Thyroid gland (tissue), 4 donors: Measurements from ENCODE around the gene C7orf57. TPM values are rescaled to one million over a fixed set of nuclear protein-coding genes. Genes with fewer than 3 reads are reported as not detected.

ENCODE experiments used
- DNase-seq, 2 donors: peaks; one replicate each; pipeline ENCODE4 v3.0.0-alpha.2; 2019
- H3K27ac ChIP-seq, 3 donors: fragments of 200-600 bp; sonication (generic); 1 replicate in 2 of 3; 2 replicates in 1 of 3; pipeline ENCODE4 v1.5.1; 2016 to 2019; ENCODE audit warnings: mild to moderate bottlenecking in 1 of 3, moderate library complexity in 1 of 3
- H3K27me3 ChIP-seq: fragments of 200-600 bp; sonication (generic); one replicate; pipeline ENCODE4 v1.5.1; 2019
- H3K36me3 ChIP-seq, 2 donors: fragments of 200-600 bp; sonication (generic); one replicate each; pipeline ENCODE4 v1.5.1; 2016 to 2019
- H3K4me1 ChIP-seq, 2 donors: fragments of 200-600 bp; sonication (generic); one replicate each; pipeline ENCODE4 v1.5.1; 2017 to 2019
- H3K4me3 ChIP-seq, 3 donors: fragments of 200-600 bp; sonication (generic); replicated peaks in 1 of 3; 1 replicate in 2 of 3; 2 replicates in 1 of 3; pipeline ENCODE4 v1.5.1; 2016; ENCODE audit warnings: mild to moderate bottlenecking in 1 of 3
- H3K9me3 ChIP-seq: fragments of 200-600 bp; sonication (generic); one replicate; pipeline ENCODE4 v1.5.1; 2017
- POLR2A ChIP-seq, 2 donors: fragments of 450-650 bp; IDR thresholded peaks; one replicate each; pipeline ENCODE4 v1.6.1; 2017; ENCODE audit warnings: antibody characterized with exemption in 2 of 2, mild to moderate bottlenecking in 2 of 2, moderate library complexity in 1 of 2
- whole genome bisulfite sequencing, 2 donors: methylation state at CpG; one replicate each; pipeline ENCODE4 v1.1.5; 2017; 5-methylcytosine and 5-hydroxymethylcytosine counted together
- intact Hi-C: fragments of 100-400 bp; cut with DNase I; formaldehyde crosslinking; loops from one replicate; pipeline ENCODE4 v1.15.1; 2023
- total RNA-seq, 4 donors: library from RNA; depleted of rRNA; stranded (reverse); fragments of >200 nt; gene quantifications; one replicate each; pipeline ENCODE4 v1.2.3, GENCODE V29; 2016
- TF ChIP-seq, protein P1 (sequence below), 6 experiments: fragments of 200-600 bp in 3 of 6; fragments of 450-650 bp in 3 of 6; sonication (generic) in 3 of 6; IDR thresholded peaks; one replicate each; pipeline ENCODE4 v1.5.1; 2016 to 2019; ENCODE audit warnings: antibody characterized with exemption in 6 of 6, mild to moderate bottlenecking in 2 of 6, inconsistent platforms in 1 of 6, moderate library complexity in 1 of 6

C7orf57 gene
- total RNA-seq, 4 donors from 2014 or later = not detected

DNA sequence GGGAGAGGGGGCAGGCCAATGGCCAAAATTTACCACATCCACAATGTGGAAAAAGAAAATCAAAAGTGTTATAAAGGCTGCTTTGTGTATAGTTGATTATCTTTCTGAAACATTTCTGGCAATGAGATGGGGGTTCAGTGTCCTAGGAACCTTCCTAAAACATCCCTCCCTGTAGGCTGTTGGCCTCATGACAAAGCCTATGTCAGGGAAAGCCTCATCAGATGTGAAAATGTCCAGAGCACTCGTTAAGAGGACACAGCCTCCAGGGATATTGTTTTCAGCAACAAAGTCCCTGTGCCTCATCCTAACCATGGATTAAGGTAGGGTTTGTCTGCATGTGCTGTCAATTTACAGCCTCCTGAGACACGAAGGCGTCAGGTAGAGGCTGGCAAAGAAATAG lies 23.4 kb upstream of the C7orf57 start:
- WGBS, 2 donors = 77 to 86% methylated on average over 3 of the region's 3 CpGs
- no peaks in the 10 kb centered on the region for H3K36me3 ChIP-seq
- intact Hi-C loops = no loop called here
- H3K27ac ChIP-seq = no peak overlapping the region
- no peaks in the 10 kb centered on the region for H3K27me3 ChIP-seq
- no peaks in the 10 kb centered on the region for H3K9me3 ChIP-seq
- DNase-seq = no peak
- no peaks in the 10 kb centered on the region for H3K4me1 ChIP-seq
- no peak for TF ChIP-seq POLR2A (IDR thresholded peaks at IDR 0.05)
- TF ChIP-seq, protein P1, sequence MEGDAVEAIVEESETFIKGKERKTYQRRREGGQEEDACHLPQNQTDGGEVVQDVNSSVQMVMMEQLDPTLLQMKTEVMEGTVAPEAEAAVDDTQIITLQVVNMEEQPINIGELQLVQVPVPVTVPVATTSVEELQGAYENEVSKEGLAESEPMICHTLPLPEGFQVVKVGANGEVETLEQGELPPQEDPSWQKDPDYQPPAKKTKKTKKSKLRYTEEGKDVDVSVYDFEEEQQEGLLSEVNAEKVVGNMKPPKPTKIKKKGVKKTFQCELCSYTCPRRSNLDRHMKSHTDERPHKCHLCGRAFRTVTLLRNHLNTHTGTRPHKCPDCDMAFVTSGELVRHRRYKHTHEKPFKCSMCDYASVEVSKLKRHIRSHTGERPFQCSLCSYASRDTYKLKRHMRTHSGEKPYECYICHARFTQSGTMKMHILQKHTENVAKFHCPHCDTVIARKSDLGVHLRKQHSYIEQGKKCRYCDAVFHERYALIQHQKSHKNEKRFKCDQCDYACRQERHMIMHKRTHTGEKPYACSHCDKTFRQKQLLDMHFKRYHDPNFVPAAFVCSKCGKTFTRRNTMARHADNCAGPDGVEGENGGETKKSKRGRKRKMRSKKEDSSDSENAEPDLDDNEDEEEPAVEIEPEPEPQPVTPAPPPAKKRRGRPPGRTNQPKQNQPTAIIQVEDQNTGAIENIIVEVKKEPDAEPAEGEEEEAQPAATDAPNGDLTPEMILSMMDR (IDR thresholded peaks at IDR 0.05) = no peak
- H3K4me3 ChIP-seq = no peak overlapping the region

DNA sequence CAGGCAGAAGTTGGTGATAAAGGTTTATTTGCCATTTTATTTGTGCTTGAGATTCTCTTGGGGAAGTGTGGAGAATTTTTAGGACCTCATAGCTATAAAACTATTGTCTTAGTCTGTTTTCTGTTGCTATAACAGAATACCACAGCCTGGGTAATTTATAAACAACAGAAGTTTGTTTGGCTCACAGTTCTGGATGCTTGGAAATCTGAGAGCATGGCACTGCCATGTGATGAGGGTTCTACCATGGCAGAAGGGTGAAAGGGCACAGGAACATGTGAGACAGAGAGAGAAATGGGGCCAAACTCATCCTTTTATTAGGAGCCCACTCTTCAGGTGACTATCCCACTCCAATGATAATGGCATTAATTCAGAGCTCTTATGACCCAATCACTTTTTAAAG lies 18.7 kb upstream of the C7orf57 start:
- Histone ChIP-seq H3K36me3 (no peaks in the 10 kb centered on the region), H3K4me3 (no peak overlapping the region), H3K27ac (no peak overlapping the region), H3K9me3 (no peaks in the 10 kb centered on the region), H3K4me1 (no peaks in the 10 kb centered on the region), H3K27me3 (no peaks in the 10 kb centered on the region)
- TF ChIP-seq, protein P1 (IDR thresholded peaks at IDR 0.05) = no peak
- TF ChIP-seq POLR2A (IDR thresholded peaks at IDR 0.05) = no peak
- intact Hi-C loops = no loop called here
- no peak for DNase-seq

DNA sequence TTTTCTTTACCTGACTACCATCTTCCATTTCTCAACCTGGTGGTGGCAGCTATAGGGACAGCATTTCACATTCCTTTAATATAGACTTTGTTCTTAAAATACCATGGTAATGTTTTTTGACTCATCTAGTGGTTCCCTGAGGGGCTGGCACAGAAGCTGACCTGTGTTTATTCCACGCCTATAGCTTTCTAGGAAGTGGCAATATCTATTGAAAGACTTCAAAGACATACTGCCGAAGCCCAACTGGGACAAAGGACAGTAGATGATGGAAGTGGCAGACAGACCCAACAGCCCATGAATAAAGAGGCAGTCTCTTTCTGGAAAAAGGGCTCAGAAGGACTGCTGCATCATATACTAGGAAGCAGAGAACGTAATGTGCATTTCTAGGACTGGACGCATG lies 17.7 kb upstream of the C7orf57 start:
- Histone ChIP-seq H3K27ac (no peak overlapping the region), H3K36me3 (no peaks in the 10 kb centered on the region), H3K4me1 (no peaks in the 10 kb centered on the region), H3K9me3 (no peaks in the 10 kb centered on the region), H3K27me3 (no peaks in the 10 kb centered on the region), H3K4me3 (no peak overlapping the region)
- no peak for DNase-seq
- TF ChIP-seq POLR2A (IDR thresholded peaks at IDR 0.05) = no peak
- intact Hi-C loops = no loop called here
- WGBS, 2 donors = 85 to 93% methylated on average over 4 of the region's 4 CpGs

DNA sequence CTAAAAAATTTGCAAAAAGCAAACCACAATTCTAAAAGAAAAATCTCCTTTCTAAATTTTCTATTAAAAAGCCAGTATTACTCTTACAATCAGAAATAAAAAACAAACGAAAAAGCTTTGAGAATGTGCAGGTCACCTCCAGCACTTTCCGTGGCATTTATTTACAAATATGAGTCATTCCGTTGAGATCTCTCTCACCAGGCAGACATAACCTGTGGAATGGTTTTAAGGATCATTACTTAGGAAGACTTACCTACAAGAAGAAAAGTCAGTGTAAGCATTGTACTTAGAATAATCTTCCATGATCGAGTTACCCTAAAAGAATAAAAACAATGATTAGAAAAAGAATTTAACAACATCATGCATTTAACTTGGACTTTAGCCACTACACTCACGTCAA lies 9.7 kb upstream of the C7orf57 start:
- H3K27ac ChIP-seq = no peak overlapping the region
- no peak for DNase-seq

DNA sequence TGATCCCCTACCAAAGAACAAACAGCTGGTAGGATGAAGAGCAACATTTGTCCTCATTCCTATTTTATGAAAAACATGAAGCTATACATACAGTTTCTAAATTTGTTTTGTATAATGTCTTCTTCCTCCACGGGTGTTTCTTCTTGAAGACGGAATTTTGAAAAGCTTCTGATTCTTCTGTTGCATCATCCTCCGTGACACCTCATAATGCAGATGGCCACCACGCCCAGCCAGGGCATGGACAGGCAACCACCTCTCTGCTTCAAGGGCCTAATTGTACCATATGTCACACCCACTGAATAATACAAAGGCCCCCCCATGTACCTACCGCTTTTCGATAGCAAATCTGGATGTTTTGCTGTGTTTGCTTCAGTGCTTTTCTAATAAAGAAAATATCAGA lies 6.4 kb upstream of the C7orf57 start, which contains the start of gene SUN3:
SUN3 (minus strand) TSS at position 170 of the 400 bp plus-strand sequence; CDS start at position 1, 169 bp downstream.
- WGBS, 2 donors = 88% methylated on average over 6 of the region's 6 CpGs
- no peak for DNase-seq
- TF ChIP-seq POLR2A (IDR thresholded peaks at IDR 0.05) = no peak
- TF ChIP-seq, protein P1 (IDR thresholded peaks at IDR 0.05) = no peak

More for the DNA sequence above, 9.7 kb upstream of the C7orf57 start:
- Histone ChIP-seq H3K4me3 (no peak overlapping the region), H3K27me3 (no peaks in the 10 kb centered on the region), H3K36me3 (no peaks in the 10 kb centered on the region), H3K4me1 (no peaks in the 10 kb centered on the region), H3K9me3 (no peaks in the 10 kb centered on the region)
- TF ChIP-seq, protein P1 (IDR thresholded peaks at IDR 0.05) = no peak
- TF ChIP-seq POLR2A (IDR thresholded peaks at IDR 0.05) = no peak
- intact Hi-C loops = no loop called here
- WGBS, 2 donors = 72 to 80% methylated on average over 5 of the region's 5 CpGs

DNA sequence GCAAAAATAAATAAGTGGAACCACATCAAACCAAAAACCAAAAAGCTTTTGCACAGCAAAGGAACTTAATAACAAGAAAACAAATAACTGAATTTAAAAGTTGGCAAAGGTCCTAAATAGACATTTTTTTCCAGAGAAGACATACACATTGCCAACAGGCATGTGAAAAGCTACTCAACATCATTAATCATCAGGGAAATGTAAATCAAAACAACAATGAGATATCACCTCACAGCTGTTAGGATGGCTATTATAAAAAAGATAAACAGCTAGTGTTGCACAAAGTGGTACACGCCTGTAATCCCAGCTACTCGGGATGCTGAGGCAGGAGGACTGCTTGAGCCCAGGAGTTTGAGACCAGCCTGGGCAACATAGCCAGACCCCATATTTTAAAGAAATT lies 4.2 kb upstream of the C7orf57 start:
- Histone ChIP-seq H3K36me3 (no peaks in the 10 kb centered on the region), H3K4me1 (peaks cover 5 to 12% of the 10 kb centered on the region in 2 donors), H3K27ac (no peak overlapping the region), H3K4me3 (no peak overlapping the region), H3K27me3 (no peaks in the 10 kb centered on the region), H3K9me3 (no peaks in the 10 kb centered on the region)
- intact Hi-C loops = loop anchor here (10.0 kb wide), 1 partner anchor 74 kb away; no protein-coding TSS in a partner anchor
- no peak for DNase-seq
- WGBS, 2 donors = 83 to 97% methylated on average over 2 of the region's 2 CpGs
- TF ChIP-seq, protein P1 (IDR thresholded peaks at IDR 0.05) = no peak
- no peak for TF ChIP-seq POLR2A (IDR thresholded peaks at IDR 0.05)

More for the DNA sequence above, 6.4 kb upstream of the C7orf57 start, which contains the start of gene SUN3:
- H3K9me3 ChIP-seq = no peaks in the 10 kb centered on the region
- no peaks in the 10 kb centered on the region for H3K27me3 ChIP-seq
- no peaks in the 10 kb centered on the region for H3K36me3 ChIP-seq
- H3K4me3 ChIP-seq = no peak within 1 kb of the TSS
- no peaks in the 10 kb centered on the region for H3K4me1 ChIP-seq
- intact Hi-C loops = no loop called here
- H3K27ac ChIP-seq = no peak within 1 kb of the TSS
